ENCODE data around the gene ZNF438.
"Not testable (repeated sequence)": the region's sequence is repeated elsewhere in the genome, so short reads cannot be mapped to it uniquely, and the experiment has no call there.

Gene ZNF438

DNA sequence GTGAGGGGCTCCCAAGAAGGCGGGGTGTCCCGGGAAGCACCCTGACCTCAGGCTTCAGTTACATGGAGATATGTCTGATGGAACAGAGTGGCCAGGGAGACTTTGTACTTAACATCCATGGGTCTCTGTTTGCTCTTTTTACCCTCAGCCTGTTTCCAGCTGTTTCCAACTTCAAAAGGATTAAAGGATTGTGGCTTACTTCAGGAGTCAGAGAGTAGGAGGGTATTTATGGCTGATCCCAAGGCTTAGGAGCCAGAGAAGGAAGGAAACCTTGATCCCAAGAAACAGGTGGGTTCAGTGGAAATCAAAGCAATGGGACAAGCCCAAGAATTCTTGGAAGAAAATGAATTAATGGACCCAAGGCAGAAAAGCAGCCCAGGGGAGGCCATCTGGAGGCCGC is 37.7 kb upstream of the ZNF438 start:
- DNase-seq (ENCODE audit: low spot score) = no peak
- H3K27ac ChIP-seq = no peak overlapping the region
- TF ChIP-seq CTCF (conservative IDR thresholded peaks at IDR 0.05; ENCODE audit: low read depth) = no peak
- CTCF ChIA-PET = no interaction called here
- POLR2A ChIA-PET (ENCODE audit: low non-redundant PET) = no interaction called here

DNA sequence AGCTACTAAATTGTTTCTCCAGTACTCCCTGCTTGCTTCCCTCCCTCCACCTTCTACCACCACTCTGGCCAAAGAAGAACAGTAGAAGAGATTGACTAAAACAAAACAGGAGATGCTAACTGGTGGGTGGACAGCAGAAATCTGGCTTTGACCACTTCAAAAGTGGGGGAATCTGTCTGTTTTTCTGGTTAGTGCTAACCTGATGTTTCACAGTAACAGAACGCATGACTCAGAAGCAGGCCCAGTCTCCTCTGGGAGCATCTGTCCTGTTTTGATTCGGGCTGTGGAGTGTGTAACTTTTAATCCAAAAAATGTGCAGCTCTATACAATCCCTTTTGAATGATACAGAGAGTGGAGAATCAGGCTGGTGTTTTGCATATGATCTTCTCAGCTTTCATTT is 32.7 kb upstream of the ZNF438 start:
- no peak overlapping the region for H3K27ac ChIP-seq
- ChIA-PET CTCF (no interaction called here), POLR2A (ENCODE audit: low non-redundant PET) (no interaction called here)
- no peak for DNase-seq (ENCODE audit: low spot score)
- no peak for TF ChIP-seq CTCF (conservative IDR thresholded peaks at IDR 0.05; ENCODE audit: low read depth)

- POLR2A ChIA-PET (ENCODE audit: low non-redundant PET) = no interaction called here
- no peak overlapping the region for H3K27ac ChIP-seq
- no peak for TF ChIP-seq CTCF (conservative IDR thresholded peaks at IDR 0.05; ENCODE audit: low read depth)
- DNase-seq (ENCODE audit: low spot score) = no peak
- CTCF ChIA-PET = no interaction called here
Measured at GRCh38 chr10:31063841-31064240, 32.2 kb upstream of the ZNF438 start.

- no peak for DNase-seq (ENCODE audit: low spot score)
- TF ChIP-seq CTCF (conservative IDR thresholded peaks at IDR 0.05; ENCODE audit: low read depth) = no peak
- ChIA-PET POLR2A (ENCODE audit: low non-redundant PET) (no interaction called here), CTCF (no interaction called here)
- no peak overlapping the region for H3K27ac ChIP-seq
Measured at GRCh38 chr10:31062856-31063255, 31.2 kb upstream of the ZNF438 start.

DNA sequence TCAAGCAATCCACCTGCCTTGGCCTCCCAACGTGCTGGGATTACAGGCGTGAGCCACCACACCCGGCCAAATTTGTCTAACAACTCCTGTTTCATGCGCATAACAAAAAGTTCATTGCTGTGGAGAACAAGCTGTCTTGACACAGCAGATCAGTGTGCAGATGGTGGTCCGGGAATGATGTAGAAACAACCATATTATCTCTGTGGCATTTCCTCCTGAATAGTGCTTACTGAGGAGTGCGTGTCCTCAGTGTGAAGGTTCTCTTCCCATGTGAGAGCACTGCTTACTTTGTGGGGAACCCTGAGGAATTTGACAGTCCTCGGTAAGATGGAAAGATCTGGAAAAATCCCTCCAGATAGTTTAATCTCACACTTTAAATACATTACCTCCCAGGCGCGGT is 30.3 kb upstream of the ZNF438 start:
- no peak for DNase-seq (ENCODE audit: low spot score)
- no peak for TF ChIP-seq CTCF (conservative IDR thresholded peaks at IDR 0.05; ENCODE audit: low read depth)
- no peak overlapping the region for H3K27ac ChIP-seq
- CTCF ChIA-PET = no interaction called here
- POLR2A ChIA-PET (ENCODE audit: low non-redundant PET) = no interaction called here

- no peak for DNase-seq (ENCODE audit: low spot score)
- TF ChIP-seq CTCF (conservative IDR thresholded peaks at IDR 0.05; ENCODE audit: low read depth) = no peak
- ChIA-PET POLR2A (ENCODE audit: low non-redundant PET) (no interaction called here), CTCF (no interaction called here)
- H3K27ac ChIP-seq = no peak overlapping the region
Measured at GRCh38 chr10:31058795-31059703, 27.4 kb upstream of the ZNF438 start.

DNA sequence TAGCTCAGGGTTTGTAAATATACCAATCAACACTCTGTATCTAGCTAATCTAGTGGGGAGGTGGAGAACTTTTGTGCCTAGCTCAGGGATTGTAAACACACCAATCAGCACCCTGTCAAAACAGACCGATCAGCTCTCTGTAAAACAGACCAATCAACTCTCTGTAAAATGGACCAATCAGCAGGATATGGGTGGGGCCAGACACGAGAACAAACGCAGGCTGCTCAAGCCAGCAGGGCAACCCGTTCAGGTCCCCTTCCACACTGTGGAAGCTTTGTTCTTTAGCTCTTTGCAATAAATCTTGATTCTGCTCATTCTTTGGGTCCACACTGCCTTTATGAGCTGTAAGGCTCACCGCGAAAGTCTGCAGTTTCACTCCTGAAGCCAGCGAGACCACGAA is 25.0 kb upstream of the ZNF438 start:
- H3K27ac ChIP-seq; POLR2A ChIA-PET (ENCODE audit: low non-redundant PET); DNase-seq (ENCODE audit: low spot score): not testable (repeated sequence)
- CTCF ChIA-PET = interaction anchor here (0.6 kb wide), 1 partner anchor 48 kb away, joined by 4 read pairs; no protein-coding TSS in a partner anchor
